Smooth muscle cell (in vitro differentiated cells): ENCODE results near the gene HNRNPA1. TPM values are rescaled to one million over a fixed set of nuclear protein-coding genes. Genes with fewer than 3 reads are reported as not detected.

ENCODE experiments used
- DNase-seq: peaks from one replicate; lab custom pipeline; 2025; ENCODE audit not compliant: unreplicated experiment; lab: John Stamatoyannopoulos, UW
- H2AFZ ChIP-seq: fragments of 200-600 bp; sonication (generic); 2 replicates; pipeline ENCODE4 v1.6.0; 2016; ENCODE audit warnings: antibody characterized with exemption, low read depth, mild to moderate bottlenecking
- H3F3A ChIP-seq: fragments of 200-600 bp; sonication (generic); 2 replicates; pipeline ENCODE4 v1.6.0; 2017; ENCODE audit warnings: antibody characterized with exemption, low read depth
- H3K27ac ChIP-seq: fragments of 200-600 bp; sonication (generic); 2 replicates; pipeline ENCODE4 v1.5.1; 2016; ENCODE audit warnings: low read depth, mild to moderate bottlenecking
- H3K27me3 ChIP-seq: fragments of 200-600 bp; sonication (generic); 2 replicates; pipeline ENCODE4 v1.6.1; 2016; ENCODE audit warnings: low read depth, mild to moderate bottlenecking
- H3K36me3 ChIP-seq: fragments of 200-600 bp; sonication (generic); 2 replicates; pipeline ENCODE4 v1.5.1; 2016; ENCODE audit warnings: low read depth
- H3K4me1 ChIP-seq: fragments of 200-600 bp; sonication (generic); 2 replicates; pipeline ENCODE4 v1.5.1; 2016; ENCODE audit warnings: low read depth
- H3K4me2 ChIP-seq: fragments of 200-600 bp; sonication (generic); 2 replicates; pipeline ENCODE4 v1.6.0; 2016; ENCODE audit warnings: mild to moderate bottlenecking
- H3K4me3 ChIP-seq: fragments of 200-600 bp; sonication (generic); 2 replicates; pipeline ENCODE4 v1.5.1; 2016; ENCODE audit warnings: mild to moderate bottlenecking
- H3K79me2 ChIP-seq: fragments of 200-600 bp; sonication (generic); 2 replicates; pipeline ENCODE4 v1.6.0; 2016; ENCODE audit warnings: low read depth, mild to moderate bottlenecking
- H3K9ac ChIP-seq: fragments of 200-600 bp; sonication (generic); 2 replicates; pipeline ENCODE4 v1.6.0; 2016; ENCODE audit warnings: low read depth
- H3K9me3 ChIP-seq: fragments of 200-600 bp; sonication (generic); replicated peaks from 2 replicates; pipeline ENCODE4 v1.5.1; 2016; ENCODE audit warnings: low read depth
- H4K20me1 ChIP-seq: fragments of 200-600 bp; sonication (generic); 2 replicates; pipeline ENCODE4 v1.6.0; 2016; ENCODE audit warnings: low read depth
- CTCF ChIP-seq: fragments of 200-600 bp; sonication (generic); IDR thresholded peaks from 2 replicates; pipeline ENCODE4 v1.5.1; 2017; ENCODE audit warnings: borderline replicate concordance, mild to moderate bottlenecking, antibody characterized with exemption; ENCODE audit not compliant: insufficient read depth, poor library complexity, severe bottlenecking
- WGBS: methylation state at CpG from one replicate; pipeline ENCODE4 v1.1.7; 2016; ENCODE audit warnings: low lambda C conversion rate; 5-methylcytosine and 5-hydroxymethylcytosine counted together
- polyA plus RNA-seq: library from polyadenylated mRNA; unstranded; fragments of >200 nt; fragmentation: Nextera tagmentation; extraction: Ambion mirVana; gene quantifications from 2 replicates; pipeline ENCODE4 v1.2.1, GENCODE V29; 2016
- total RNA-seq: library from RNA; depleted of rRNA; stranded (reverse); fragments of >200 nt; gene quantifications from 2 replicates; pipeline ENCODE4 v1.2.3, GENCODE V29; 2014

HNRNPA1 gene
- total and polyA plus RNA-seq, 2 experiments from 2014 or later, result 378 to 440 TPM

- DNase-seq, result no peak
- H3K79me2 ChIP-seq, result peaks cover 8% of the 10 kb centered on the region
- no peaks in the 10 kb centered on the region for H3K4me1 ChIP-seq
- H3K9me3 ChIP-seq, result no peaks in the 10 kb centered on the region
- H3K36me3 ChIP-seq, result no peaks in the 10 kb centered on the region
- H3K27ac ChIP-seq, result no peak overlapping the region
- TF ChIP-seq CTCF, result no peak
- no peak overlapping the region for H3K4me2 ChIP-seq
- no peaks in the 10 kb centered on the region for H3K27me3 ChIP-seq
- H3F3A ChIP-seq, result no peaks in the 10 kb centered on the region
- H3K9ac ChIP-seq, result no peak overlapping the region
- no peak overlapping the region for H2AFZ ChIP-seq
- no peaks in the 10 kb centered on the region for H4K20me1 ChIP-seq
- no peak overlapping the region for H3K4me3 ChIP-seq
- 97% methylated on average over 5 of the region's 5 CpGs for WGBS
These were observed 31.0 kb upstream of the HNRNPA1 start for GRCh38 chr12:54249489-54249888.

- Histone ChIP-seq H3K4me2 (no peak overlapping the region), H3K9ac (no peak overlapping the region), H3F3A (no peaks in the 10 kb centered on the region), H4K20me1 (no peaks in the 10 kb centered on the region), H3K27ac (no peak overlapping the region), H3K4me1 (no peaks in the 10 kb centered on the region), H3K79me2 (peaks cover 24% of the 10 kb centered on the region), H3K4me3 (no peak overlapping the region), H3K36me3 (peaks cover 9% of the 10 kb centered on the region), H3K27me3 (no peaks in the 10 kb centered on the region), H3K9me3 (no peaks in the 10 kb centered on the region), H2AFZ (no peak overlapping the region)
- TF ChIP-seq CTCF, result peak; percentile 66
- WGBS, result 100% methylated on average over 1 of the region's 1 CpG
- no peak for DNase-seq
These were observed 28.8 kb upstream of the HNRNPA1 start for GRCh38 chr12:54251667-54252284.

GRCh38 chr12:54253240-54253639 lies 27.3 kb upstream of the HNRNPA1 start:
- no peak for TF ChIP-seq CTCF
- Histone ChIP-seq H4K20me1 (no peaks in the 10 kb centered on the region), H3K4me3 (no peak overlapping the region), H3K4me2 (no peak overlapping the region), H3K27me3 (no peaks in the 10 kb centered on the region), H3K27ac (no peak overlapping the region), H2AFZ (no peak overlapping the region), H3K9me3 (no peaks in the 10 kb centered on the region), H3K79me2 (peaks cover 29% of the 10 kb centered on the region), H3K4me1 (peaks cover 9% of the 10 kb centered on the region), H3F3A (no peaks in the 10 kb centered on the region), H3K36me3 (peaks cover 9% of the 10 kb centered on the region), H3K9ac (no peak overlapping the region)
- DNase-seq, result no peak
- WGBS, result 93% methylated on average over 4 of the region's 4 CpGs

DNA sequence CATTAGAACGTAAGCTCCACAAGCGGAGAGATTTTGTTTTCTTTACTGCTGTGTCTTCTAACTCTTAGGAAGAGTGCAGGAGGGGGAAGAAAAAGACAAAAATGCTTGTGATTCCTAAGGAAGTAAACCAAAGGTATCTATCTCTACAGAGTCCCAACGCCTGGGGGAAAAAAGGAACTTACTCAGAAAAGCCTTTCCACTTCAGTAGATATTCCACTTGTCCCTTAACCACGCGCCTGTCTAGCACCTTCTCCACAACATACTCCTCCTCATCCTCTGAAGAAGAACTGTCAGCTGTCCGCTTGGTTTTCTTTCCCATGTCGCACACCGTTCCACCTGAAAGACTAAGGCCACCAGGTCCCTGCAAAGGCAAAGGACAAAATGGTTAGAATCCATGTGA lies 23.2 kb upstream of the HNRNPA1 start:
- Histone ChIP-seq H3K79me2 (peaks cover 48% of the 10 kb centered on the region), H3K9ac (no peak overlapping the region), H3K27ac (peak overlapping the region; percentile 95), H3K27me3 (no peaks in the 10 kb centered on the region), H4K20me1 (no peaks in the 10 kb centered on the region), H3F3A (peaks cover 29% of the 10 kb centered on the region), H2AFZ (no peak overlapping the region), H3K4me3 (no peak overlapping the region), H3K4me1 (peaks cover 47% of the 10 kb centered on the region), H3K36me3 (peaks cover 9% of the 10 kb centered on the region), H3K4me2 (no peak overlapping the region), H3K9me3 (no peaks in the 10 kb centered on the region)
- 78% methylated on average over 8 of the region's 8 CpGs for WGBS
- no peak for DNase-seq
- no peak for TF ChIP-seq CTCF
